IMR-90 (cell line): ENCODE measurements around the gene SLC7A9. TPM values are rescaled to one million over a fixed set of nuclear protein-coding genes. Genes with fewer than 3 reads are reported as not detected.

Experiments used
- ATAC-seq: fragments of 200-7000 bp; cut with Tn5 transposase; 2 replicates; pipeline ENCODE4 v1.9.1; 2020; ENCODE audit warnings: low read depth, mild to moderate bottlenecking, moderate library complexity
- BruUV-seq: library from RNA; stranded (reverse); fragments of 400-500 nt; replicated peaks from 2 replicates; lab custom pipeline; 2021; lab: Mats Ljungman, UMichigan
- CTCF ChIA-PET: fragments of 300-600 bp; formaldehyde crosslinking; extraction: SDS; loops from one replicate; lab custom pipeline; 2021; ENCODE audit warnings: antibody characterized with exemption; lab: Yijun Ruan, JAX
- POLR2A ChIA-PET: fragments of 300-600 bp; sonication (Branson Sonifier 250); formaldehyde crosslinking; loops from one replicate; lab custom pipeline; 2022; ENCODE audit warnings: antibody characterized with exemption; ENCODE audit not compliant: unreplicated experiment; lab: Charles Lee
- DNase-seq: peaks from one replicate; pipeline ENCODE4 v3.0.0; 2013
- H2AFZ ChIP-seq: replicated peaks from 2 replicates; pipeline ENCODE3; 2013; ENCODE audit warnings: low read length, mild to moderate bottlenecking; ENCODE audit not compliant: poor library complexity
- H2AK5ac ChIP-seq: 2 replicates; pipeline ENCODE4 v1.6.1; 2013; ENCODE audit warnings: low read depth, low read length, inconsistent platforms
- H2AK9ac ChIP-seq: replicated peaks from 2 replicates; pipeline ENCODE3; 2013; ENCODE audit warnings: mild to moderate bottlenecking, low read depth, low read length, moderate library complexity; ENCODE audit not compliant: poor library complexity
- H2BK120ac ChIP-seq: 2 replicates; pipeline ENCODE4 v1.6.1; 2013; ENCODE audit warnings: low read depth, low read length, inconsistent platforms
- H2BK15ac ChIP-seq: 3 replicates; pipeline ENCODE4 v1.6.1; 2013; ENCODE audit warnings: low read depth, low read length, inconsistent platforms
- H2BK20ac ChIP-seq: 2 replicates; pipeline ENCODE4 v1.6.1; 2013; ENCODE audit warnings: low read depth, mild to moderate bottlenecking, inconsistent platforms, low read length, moderate library complexity
- H2BK5ac ChIP-seq: 2 replicates; pipeline ENCODE4 v1.6.1; 2013; ENCODE audit warnings: mild to moderate bottlenecking, low read depth, low read length, inconsistent platforms; ENCODE audit not compliant: poor library complexity, severe bottlenecking
- H3K14ac ChIP-seq: replicated peaks from 2 replicates; pipeline ENCODE4 v1.6.1; 2013; ENCODE audit warnings: low read depth, low read length, inconsistent platforms
- H3K18ac ChIP-seq: 2 replicates; pipeline ENCODE4 v1.6.1; 2013; ENCODE audit warnings: low read depth, low read length, control low read depth
- H3K23ac ChIP-seq: 2 replicates; pipeline ENCODE4 v1.6.1; 2013; ENCODE audit warnings: low read depth, low read length, inconsistent platforms
- H3K27ac ChIP-seq: 2 replicates; pipeline ENCODE4 v1.5.1; 2013; ENCODE audit warnings: mild to moderate bottlenecking, control low read depth, low read length; ENCODE audit not compliant: insufficient read depth
- H3K27me3 ChIP-seq: 2 replicates; pipeline ENCODE4 v1.6.1; 2013; ENCODE audit warnings: low read length; ENCODE audit not compliant: control insufficient read depth, insufficient read depth
- H3K36me3 ChIP-seq: 2 replicates; pipeline ENCODE4 v1.6.1; 2013; ENCODE audit warnings: low read length, mixed read lengths; ENCODE audit not compliant: control insufficient read depth, insufficient read depth
- H3K4ac ChIP-seq: 2 replicates; pipeline ENCODE4 v1.6.1; 2013; ENCODE audit warnings: low read depth, low read length, inconsistent platforms
- H3K4me1 ChIP-seq: 2 replicates; pipeline ENCODE4 v1.6.1; 2013; ENCODE audit warnings: low read length, mixed read lengths; ENCODE audit not compliant: control insufficient read depth, insufficient read depth
- H3K4me2 ChIP-seq: 2 replicates; pipeline ENCODE4 v1.6.1; 2013; ENCODE audit warnings: low read depth, mild to moderate bottlenecking, control low read depth, low read length, moderate library complexity
- H3K4me3 ChIP-seq: 2 replicates; pipeline ENCODE4 v1.5.1; 2013; ENCODE audit warnings: low read depth, mild to moderate bottlenecking, control low read depth, low read length, moderate library complexity; ENCODE audit not compliant: insufficient read depth
- H3K56ac ChIP-seq: 2 replicates; pipeline ENCODE4 v1.6.1; 2013; ENCODE audit warnings: low read length, inconsistent platforms; ENCODE audit not compliant: insufficient read depth; ENCODE audit errors: extremely low read depth
- H3K79me1 ChIP-seq, 2 experiments: 2 replicates each; pipeline ENCODE4 v1.6.1; 2013; ENCODE audit warnings: low read length in 2 of 2, inconsistent platforms in 1 of 2, low read depth in 1 of 2
- H3K9ac ChIP-seq: 2 replicates; pipeline ENCODE4 v1.6.1; 2013; ENCODE audit warnings: low read depth, low read length, control low read depth
- H3K9me1 ChIP-seq: 2 replicates; pipeline ENCODE4 v1.6.1; 2013; ENCODE audit warnings: low read length, inconsistent platforms; ENCODE audit not compliant: insufficient read depth
- H3K9me3 ChIP-seq: 2 replicates; pipeline ENCODE4 v1.6.1; 2013; ENCODE audit warnings: low read length; ENCODE audit not compliant: control insufficient read depth, insufficient read depth
- H4K20me1 ChIP-seq: 2 replicates; pipeline ENCODE4 v1.6.1; 2013; ENCODE audit warnings: low read length, inconsistent platforms; ENCODE audit not compliant: insufficient read depth
- H4K5ac ChIP-seq: 2 replicates; pipeline ENCODE4 v1.6.1; 2013; ENCODE audit warnings: mild to moderate bottlenecking, low read depth, low read length, control low read depth
- H4K8ac ChIP-seq, 2 experiments: 2 replicates each; pipeline ENCODE4 v1.6.1; 2013; ENCODE audit warnings: low read depth in 2 of 2, low read length in 2 of 2, control low read depth in 1 of 2, inconsistent platforms in 1 of 2
- H4K91ac ChIP-seq: 2 replicates; pipeline ENCODE4 v1.6.1; 2013; ENCODE audit warnings: low read depth, low read length, inconsistent platforms; ENCODE audit not compliant: insufficient read depth
- BHLHE40 ChIP-seq: fragments of 150-350 bp; IDR thresholded peaks from 2 replicates; pipeline ENCODE4 v1.6.1; 2016; ENCODE audit warnings: mild to moderate bottlenecking, low read depth, low read length
- CEBPB ChIP-seq: IDR thresholded peaks from 2 replicates; pipeline ENCODE4 v1.6.1; 2012; ENCODE audit warnings: low read depth, low read length, improper control_type of control experiment
- CHD1 ChIP-seq: IDR thresholded peaks from 2 replicates; pipeline ENCODE4 v1.6.1; 2012; ENCODE audit warnings: low read depth, low read length, improper control_type of control experiment
- FOS ChIP-seq: fragments of 150-350 bp; IDR thresholded peaks from 2 replicates; pipeline ENCODE4 v1.6.1; 2016; ENCODE audit warnings: low read depth, low read length
- MXI1 ChIP-seq: IDR thresholded peaks from 2 replicates; pipeline ENCODE4 v1.6.1; 2012; ENCODE audit warnings: low read depth, mild to moderate bottlenecking, low read length, moderate library complexity, borderline replicate concordance
- POLR2A ChIP-seq: IDR thresholded peaks from 2 replicates; pipeline ENCODE4 v1.6.1; 2012; ENCODE audit warnings: mild to moderate bottlenecking, low read depth, low read length
- RFX5 ChIP-seq: IDR thresholded peaks from 2 replicates; pipeline ENCODE4 v1.8.0; 2012; ENCODE audit warnings: low read depth, mild to moderate bottlenecking, low read length, moderate library complexity
- SMC3 ChIP-seq: fragments of 150-350 bp; IDR thresholded peaks from 2 replicates; pipeline ENCODE4 v1.6.1; 2016; ENCODE audit warnings: low read depth, mild to moderate bottlenecking, antibody characterized with exemption, low read length, moderate library complexity
- WGBS, 2 experiments: methylation state at CpG; one replicate each; pipeline versions ENCODE4 v1.1.5 to v1.1.7; 2013; ENCODE audit warnings: missing lambda C conversion rate in 2 of 2; ENCODE audit not compliant: insufficient read length in 1 of 2; ENCODE audit errors: extremely low coverage in 2 of 2; 5-methylcytosine and 5-hydroxymethylcytosine counted together
- dilution Hi-C: fragments of 300-500 bp; cut with HindIII; formaldehyde crosslinking; loops from one replicate; pipeline ENCODE4 v1.14.3; 2018; ENCODE audit warnings: low sequenced_read_pairs; ENCODE audit not compliant: unreplicated experiment
- in situ Hi-C: fragments of 300-500 bp; cut with MboI; formaldehyde crosslinking; loops from 3 replicates; pipeline ENCODE4 v1.14.3; 2019; ENCODE audit warnings: low sequenced_read_pairs, inconsistent platforms, mixed read lengths
- intact Hi-C: fragments of 100-400 bp; cut with micrococcal nuclease; formaldehyde crosslinking; loops from 2 replicates; pipeline ENCODE4 v1.10.0; 2022
- polyA plus RNA-seq, 3 experiments: library from polyadenylated mRNA; depleted of rRNA; stranded (reverse); fragments of >200 nt; gene quantifications; 2 replicates each; pipeline ENCODE4 v1.2.3, GENCODE V29; 2012; ENCODE audit warnings: low replicate concordance in 1 of 3
- total RNA-seq: library from RNA; depleted of rRNA; stranded (reverse); fragments of >200 nt; gene quantifications from 2 replicates; pipeline ENCODE4 v1.2.3, GENCODE V29; 2012
- TF ChIP-seq, protein P1 (sequence below): fragments of 150-350 bp; IDR thresholded peaks from 2 replicates; pipeline ENCODE4 v1.6.1; 2016; ENCODE audit warnings: low read depth, mild to moderate bottlenecking, low read length, moderate library complexity, borderline replicate concordance
- TF ChIP-seq, protein P2 (sequence below): conservative IDR thresholded peaks from 2 replicates; pipeline ENCODE4 v1.5.1; 2012; ENCODE audit warnings: mild to moderate bottlenecking, low read depth, low read length, improper control_type of control experiment

Gene SLC7A9
- total and polyA plus RNA-seq, 2 of the 4 experiments (the other 2 are of a cell fraction), result not detected

- Histone ChIP-seq H3K9ac (no peak overlapping the region), H3K4me3 (no peak overlapping the region), H2AK5ac (no peak overlapping the region), H2AFZ (no peak overlapping the region), H2BK20ac (no peak overlapping the region), H4K8ac (no peak overlapping the region), H2AK9ac (no peak overlapping the region), H4K20me1 (no peaks in the 10 kb centered on the region), H3K4ac (no peak overlapping the region), H4K5ac (no peak overlapping the region), H3K9me3 (no peaks in the 10 kb centered on the region), H4K91ac (no peak overlapping the region), H3K56ac (no peak overlapping the region), H2BK5ac (no peak overlapping the region), H3K79me1 (no peaks in the 10 kb centered on the region), H3K9me1 (no peaks in the 10 kb centered on the region), H3K27me3 (peaks cover 5% of the 10 kb centered on the region; the same call in 1 of the 2 replicates), H2BK120ac (no peak overlapping the region), H2BK15ac (no peak overlapping the region), H3K23ac (no peak overlapping the region), H3K36me3 (no peaks in the 10 kb centered on the region), H3K4me1 (no peaks in the 10 kb centered on the region), H3K4me2 (no peak overlapping the region; the same call in 1 of the 2 replicates), H3K18ac (no peak overlapping the region), H3K27ac (no peak overlapping the region), H3K14ac (no peak overlapping the region)
- intact Hi-C loops (no loop called here), in situ Hi-C loops (no loop called here), dilution Hi-C loops (no loop called here)
- DNase-seq, result no peak
- BruUV-seq, result no TSS peak
- 56% methylated on average over 5 of the region's 5 CpGs; no CpG with 5 or more reads in 1 of the 2 experiments for WGBS, 2 experiments
- ATAC-seq, result no peak
- no peak for TF ChIP-seq RFX5
- no peak for TF ChIP-seq CEBPB
- no peak for TF ChIP-seq CHD1
- no peak for TF ChIP-seq SMC3
- TF ChIP-seq, protein P1, sequence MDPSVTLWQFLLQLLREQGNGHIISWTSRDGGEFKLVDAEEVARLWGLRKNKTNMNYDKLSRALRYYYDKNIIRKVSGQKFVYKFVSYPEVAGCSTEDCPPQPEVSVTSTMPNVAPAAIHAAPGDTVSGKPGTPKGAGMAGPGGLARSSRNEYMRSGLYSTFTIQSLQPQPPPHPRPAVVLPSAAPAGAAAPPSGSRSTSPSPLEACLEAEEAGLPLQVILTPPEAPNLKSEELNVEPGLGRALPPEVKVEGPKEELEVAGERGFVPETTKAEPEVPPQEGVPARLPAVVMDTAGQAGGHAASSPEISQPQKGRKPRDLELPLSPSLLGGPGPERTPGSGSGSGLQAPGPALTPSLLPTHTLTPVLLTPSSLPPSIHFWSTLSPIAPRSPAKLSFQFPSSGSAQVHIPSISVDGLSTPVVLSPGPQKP, result no peak
- TF ChIP-seq POLR2A, result no peak
- no peak for TF ChIP-seq FOS
- TF ChIP-seq, protein P2, sequence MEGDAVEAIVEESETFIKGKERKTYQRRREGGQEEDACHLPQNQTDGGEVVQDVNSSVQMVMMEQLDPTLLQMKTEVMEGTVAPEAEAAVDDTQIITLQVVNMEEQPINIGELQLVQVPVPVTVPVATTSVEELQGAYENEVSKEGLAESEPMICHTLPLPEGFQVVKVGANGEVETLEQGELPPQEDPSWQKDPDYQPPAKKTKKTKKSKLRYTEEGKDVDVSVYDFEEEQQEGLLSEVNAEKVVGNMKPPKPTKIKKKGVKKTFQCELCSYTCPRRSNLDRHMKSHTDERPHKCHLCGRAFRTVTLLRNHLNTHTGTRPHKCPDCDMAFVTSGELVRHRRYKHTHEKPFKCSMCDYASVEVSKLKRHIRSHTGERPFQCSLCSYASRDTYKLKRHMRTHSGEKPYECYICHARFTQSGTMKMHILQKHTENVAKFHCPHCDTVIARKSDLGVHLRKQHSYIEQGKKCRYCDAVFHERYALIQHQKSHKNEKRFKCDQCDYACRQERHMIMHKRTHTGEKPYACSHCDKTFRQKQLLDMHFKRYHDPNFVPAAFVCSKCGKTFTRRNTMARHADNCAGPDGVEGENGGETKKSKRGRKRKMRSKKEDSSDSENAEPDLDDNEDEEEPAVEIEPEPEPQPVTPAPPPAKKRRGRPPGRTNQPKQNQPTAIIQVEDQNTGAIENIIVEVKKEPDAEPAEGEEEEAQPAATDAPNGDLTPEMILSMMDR, result no peak
- no peak for TF ChIP-seq MXI1
- no peak for TF ChIP-seq BHLHE40
- ChIA-PET POLR2A (no interaction called here), CTCF (interaction anchor here (0.6 kb wide), 2 partner anchors 10 to 22 kb away, joined by 3 to 4 read pairs; no protein-coding TSS in a partner anchor)
Measured at GRCh38 chr19:32809254-32809653, 60.3 kb downstream of the SLC7A9 start.
